Measurements from ENCODE around the gene SENP8. TPM values are rescaled to one million over a fixed set of nuclear protein-coding genes. Genes with fewer than 3 reads are reported as not detected.

The SENP8 gene
- total and polyA plus RNA-seq, 2 of the 4 experiments (the other 2 are of a cell fraction): 1.6 to 2.9 TPM

DNA sequence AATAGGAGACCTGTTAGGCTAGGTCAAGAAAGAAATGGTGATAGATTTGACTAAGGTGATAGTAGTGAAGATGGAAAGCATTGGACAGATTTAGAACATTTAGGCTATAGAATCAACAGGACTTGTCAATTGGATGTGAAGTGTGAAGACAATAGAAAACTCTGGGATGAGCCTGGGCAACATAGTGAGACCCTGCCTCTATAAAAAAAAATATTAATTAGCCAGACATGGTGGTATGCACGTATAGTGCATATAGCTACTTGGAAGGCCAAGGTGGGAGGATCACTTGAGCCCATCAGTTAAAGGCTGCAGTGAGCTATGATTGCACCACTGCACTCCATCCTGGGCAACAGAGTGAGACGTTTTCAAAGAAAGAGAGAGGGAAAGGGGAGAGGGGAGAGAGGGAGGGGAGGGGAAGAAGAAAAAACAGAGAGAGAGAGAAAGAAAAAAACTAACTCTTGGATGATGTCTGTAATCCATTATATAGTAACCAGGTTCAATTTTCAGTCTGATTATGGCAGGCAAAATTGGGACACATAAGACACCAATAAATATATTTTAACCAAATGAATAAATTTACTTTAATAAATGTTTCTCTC is 9.6 kb downstream of the SENP8 start:
- no CpG with 5 or more reads among the region's 2 CpGs for WGBS, 2 experiments (ENCODE audit: extremely low coverage in 2 of 2, insufficient read length in 1 of 2)
- Histone ChIP-seq H3K4me1 (ENCODE audit: control insufficient read depth, insufficient read depth, low read length) (no peaks in the 10 kb centered on the region), H2BK20ac (ENCODE audit: low read depth, low read length) (no peak overlapping the region), H2AFZ (replicated peaks; ENCODE audit: low read length, poor library complexity) (no peak overlapping the region), H3K36me3 (ENCODE audit: control insufficient read depth, insufficient read depth, low read length) (no peaks in the 10 kb centered on the region), H3K79me1 (ENCODE audit: low read depth in 1 of 2, low read length in 2 of 2) (no peaks in the 10 kb centered on the region; a peak in 1 of 4 replicates), H4K5ac (ENCODE audit: low read depth, low read length) (no peak overlapping the region), H3K23ac (ENCODE audit: low read depth, low read length) (no peak overlapping the region), H2BK120ac (ENCODE audit: low read depth, low read length) (no peak overlapping the region), H3K27me3 (ENCODE audit: control insufficient read depth, insufficient read depth, low read length) (no peaks in the 10 kb centered on the region), H2AK9ac (replicated peaks; ENCODE audit: low read depth, low read length, poor library complexity) (no peak overlapping the region), H3K4me2 (ENCODE audit: low read depth, low read length) (no peak overlapping the region), H3K9ac (ENCODE audit: low read depth, low read length) (no peak overlapping the region), H3K4me3 (ENCODE audit: insufficient read depth, low read depth, low read length) (no peak overlapping the region), H4K91ac (ENCODE audit: insufficient read depth, low read depth, low read length) (no peak overlapping the region), H3K9me1 (ENCODE audit: insufficient read depth, low read length) (no peaks in the 10 kb centered on the region), H4K20me1 (ENCODE audit: insufficient read depth, low read length) (no peaks in the 10 kb centered on the region), H4K8ac (ENCODE audit: low read depth in 2 of 2, low read length in 2 of 2) (no peak overlapping the region), H3K9me3 (ENCODE audit: control insufficient read depth, insufficient read depth, low read length) (no peaks in the 10 kb centered on the region), H3K27ac (ENCODE audit: insufficient read depth, low read length) (no peak overlapping the region), H3K56ac (ENCODE audit: extremely low read depth, insufficient read depth, low read length) (no peak overlapping the region), H3K18ac (ENCODE audit: low read depth, low read length) (no peak overlapping the region), H3K14ac (replicated peaks; ENCODE audit: low read depth, low read length) (no peak overlapping the region), H2BK15ac (ENCODE audit: low read depth, low read length) (no peak overlapping the region), H3K4ac (ENCODE audit: low read depth, low read length) (no peak overlapping the region), H2AK5ac (ENCODE audit: low read depth, low read length) (no peak overlapping the region), H2BK5ac (ENCODE audit: low read depth, low read length, poor library complexity, severe bottlenecking) (no peak overlapping the region)
- dilution Hi-C loops (cut with HindIII; ENCODE audit: low sequenced_read_pairs, unreplicated experiment) (no loop called here), intact Hi-C loops (cut with micrococcal nuclease) (no loop called here), in situ Hi-C loops (cut with MboI; ENCODE audit: low sequenced_read_pairs) (no loop called here)
- ATAC-seq (ENCODE audit: low read depth) (no peak), DNase-seq (no peak)
- CTCF ChIA-PET: interaction anchor here (0.6 kb wide), 1 partner anchor 20 kb away, joined by 3 read pairs; no protein-coding TSS in a partner anchor
- BruUV-seq (replicated peaks): no TSS peak
- POLR2A ChIA-PET (ENCODE audit: unreplicated experiment): no interaction called here
- TF ChIP-seq NFE2L2 (IDR thresholded peaks at IDR 0.05; ENCODE audit: low read depth, low read length) (no peak), RCOR1 (IDR thresholded peaks at IDR 0.05; ENCODE audit: insufficient replicate concordance, low read length) (no peak), MXI1 (IDR thresholded peaks at IDR 0.05; ENCODE audit: borderline replicate concordance, low read depth, low read length) (no peak), FOS (IDR thresholded peaks at IDR 0.05; ENCODE audit: low read depth, low read length) (no peak), POLR2A (IDR thresholded peaks at IDR 0.05; ENCODE audit: low read depth, low read length) (no peak), RAD21 (IDR thresholded peaks at IDR 0.05; ENCODE audit: low read length) (no peak), RFX5 (IDR thresholded peaks at IDR 0.05; ENCODE audit: low read depth, low read length) (no peak), CHD1 (IDR thresholded peaks at IDR 0.05; ENCODE audit: low read depth, low read length) (no peak), MAZ (IDR thresholded peaks at IDR 0.05; ENCODE audit: borderline replicate concordance, low read depth, low read length) (no peak), BHLHE40 (IDR thresholded peaks at IDR 0.05; ENCODE audit: low read depth, low read length) (no peak), SMC3 (IDR thresholded peaks at IDR 0.05; ENCODE audit: low read depth, low read length) (no peak), CEBPB (IDR thresholded peaks at IDR 0.05; ENCODE audit: low read depth, low read length) (no peak), MAFK (IDR thresholded peaks at IDR 0.05; ENCODE audit: low read depth, low read length) (no peak)
- TF ChIP-seq, protein P1, sequence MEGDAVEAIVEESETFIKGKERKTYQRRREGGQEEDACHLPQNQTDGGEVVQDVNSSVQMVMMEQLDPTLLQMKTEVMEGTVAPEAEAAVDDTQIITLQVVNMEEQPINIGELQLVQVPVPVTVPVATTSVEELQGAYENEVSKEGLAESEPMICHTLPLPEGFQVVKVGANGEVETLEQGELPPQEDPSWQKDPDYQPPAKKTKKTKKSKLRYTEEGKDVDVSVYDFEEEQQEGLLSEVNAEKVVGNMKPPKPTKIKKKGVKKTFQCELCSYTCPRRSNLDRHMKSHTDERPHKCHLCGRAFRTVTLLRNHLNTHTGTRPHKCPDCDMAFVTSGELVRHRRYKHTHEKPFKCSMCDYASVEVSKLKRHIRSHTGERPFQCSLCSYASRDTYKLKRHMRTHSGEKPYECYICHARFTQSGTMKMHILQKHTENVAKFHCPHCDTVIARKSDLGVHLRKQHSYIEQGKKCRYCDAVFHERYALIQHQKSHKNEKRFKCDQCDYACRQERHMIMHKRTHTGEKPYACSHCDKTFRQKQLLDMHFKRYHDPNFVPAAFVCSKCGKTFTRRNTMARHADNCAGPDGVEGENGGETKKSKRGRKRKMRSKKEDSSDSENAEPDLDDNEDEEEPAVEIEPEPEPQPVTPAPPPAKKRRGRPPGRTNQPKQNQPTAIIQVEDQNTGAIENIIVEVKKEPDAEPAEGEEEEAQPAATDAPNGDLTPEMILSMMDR (conservative IDR thresholded peaks at IDR 0.05; ENCODE audit: low read depth, low read length): no peak
- TF ChIP-seq, protein P2, sequence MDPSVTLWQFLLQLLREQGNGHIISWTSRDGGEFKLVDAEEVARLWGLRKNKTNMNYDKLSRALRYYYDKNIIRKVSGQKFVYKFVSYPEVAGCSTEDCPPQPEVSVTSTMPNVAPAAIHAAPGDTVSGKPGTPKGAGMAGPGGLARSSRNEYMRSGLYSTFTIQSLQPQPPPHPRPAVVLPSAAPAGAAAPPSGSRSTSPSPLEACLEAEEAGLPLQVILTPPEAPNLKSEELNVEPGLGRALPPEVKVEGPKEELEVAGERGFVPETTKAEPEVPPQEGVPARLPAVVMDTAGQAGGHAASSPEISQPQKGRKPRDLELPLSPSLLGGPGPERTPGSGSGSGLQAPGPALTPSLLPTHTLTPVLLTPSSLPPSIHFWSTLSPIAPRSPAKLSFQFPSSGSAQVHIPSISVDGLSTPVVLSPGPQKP (IDR thresholded peaks at IDR 0.05; ENCODE audit: borderline replicate concordance, low read depth, low read length): no peak

All from IMR-90 (cell line).